Stimulated activated CD4-positive, alpha-beta T cell treated with anti-CD3 and anti-CD28 coated beads, Interleukin-2, amount 100 ng/mL, for 4 hours (primary cell): Measurements from ENCODE around the gene SYNPO.

Source experiments
- DNase-seq: peaks from one replicate; pipeline ENCODE4 v3.0.0-alpha.2; 2020; ENCODE audit warnings: low read depth

SYNPO gene

DNA sequence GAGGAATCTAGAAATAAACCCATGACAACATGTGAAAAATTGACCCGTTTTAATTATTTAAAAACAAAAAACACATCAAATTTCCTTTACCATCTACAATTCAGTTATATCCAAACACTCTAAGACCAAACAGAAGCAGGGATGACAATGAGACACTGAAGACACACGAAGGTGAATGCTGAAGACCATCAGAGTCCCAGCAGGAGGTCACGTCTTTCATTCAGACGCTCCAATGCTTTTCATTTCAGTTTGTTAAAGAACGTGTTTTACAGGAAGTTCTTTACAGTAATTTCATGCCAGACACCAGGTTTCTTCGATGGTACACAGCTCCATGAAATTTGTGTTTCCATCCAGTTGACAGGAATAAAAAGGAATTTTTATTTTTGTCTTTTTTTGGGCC lies 50.3 kb downstream of the SYNPO start:
- DNase-seq, result no peak

DNA sequence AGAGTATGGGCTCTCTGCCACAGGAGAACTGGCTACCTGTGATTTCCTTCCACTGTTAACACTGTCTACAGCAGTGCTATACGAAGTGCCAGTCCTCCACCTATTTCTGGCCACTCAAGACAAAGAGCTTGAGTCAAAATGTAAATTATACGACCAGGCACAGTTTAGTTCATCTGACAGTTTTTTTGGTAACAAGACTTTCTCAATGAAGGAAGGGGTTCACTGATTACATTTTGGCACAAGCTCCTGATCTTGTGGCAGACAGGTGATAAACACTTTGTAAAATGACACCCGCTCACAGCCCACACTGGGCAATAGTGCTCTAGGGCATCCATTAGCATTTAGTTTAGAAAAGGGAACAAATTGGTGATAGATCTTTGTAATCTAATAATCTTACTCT lies 51.8 kb downstream of the SYNPO start:
- no peak for DNase-seq

GRCh38 chr5:150694612-150695011 lies 54.2 kb downstream of the SYNPO start:
- no peak for DNase-seq

GRCh38 chr5:150700246-150700593 lies 59.8 kb downstream of the SYNPO start:
- DNase-seq, result no peak

DNA sequence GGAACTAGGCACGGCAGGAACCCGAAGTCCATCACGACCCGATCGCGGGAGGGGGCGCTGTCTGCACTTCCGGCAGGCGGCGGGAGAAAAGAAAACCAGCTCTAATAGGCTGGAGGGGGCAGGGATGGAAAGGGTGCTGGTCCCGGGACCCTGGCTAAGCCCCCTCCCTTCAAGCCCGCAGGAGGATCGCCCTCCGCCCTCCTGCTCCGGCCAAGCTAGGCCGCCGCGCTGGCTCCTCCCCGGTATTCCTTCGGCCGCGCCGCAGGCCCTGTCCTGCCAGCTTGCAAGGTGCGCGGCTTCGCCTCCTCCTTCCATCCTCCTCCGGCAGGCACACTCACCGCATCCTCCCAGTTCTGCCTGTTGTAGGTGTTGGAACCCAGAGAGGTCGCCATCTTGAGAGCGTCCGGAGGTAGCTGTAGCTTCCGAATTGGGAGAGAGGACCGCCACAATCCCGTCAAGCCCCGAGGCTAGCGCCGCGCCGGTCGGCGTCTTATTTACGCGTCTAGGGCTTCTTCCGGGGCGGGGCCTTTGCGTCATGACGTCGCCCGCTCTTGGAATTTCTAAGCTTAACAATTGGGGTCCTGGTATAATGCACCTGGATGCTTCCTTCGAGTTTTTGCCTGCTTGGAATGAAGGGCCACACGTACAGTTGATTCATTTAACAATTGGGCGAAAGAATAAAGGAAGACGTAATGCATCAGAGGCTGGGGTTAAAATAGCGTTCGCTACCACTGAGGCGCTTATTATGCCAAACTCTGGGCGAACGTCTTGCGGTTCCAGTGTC lies 60.3 kb downstream of the SYNPO start, which contains the start of gene RBM22:
TSS of gene RBM22 (minus strand) at position 469 of the 784 bp plus-strand sequence. CDS start at position 392, 77 bp downstream.
- DNase-seq, result peak; percentile 85

DNA sequence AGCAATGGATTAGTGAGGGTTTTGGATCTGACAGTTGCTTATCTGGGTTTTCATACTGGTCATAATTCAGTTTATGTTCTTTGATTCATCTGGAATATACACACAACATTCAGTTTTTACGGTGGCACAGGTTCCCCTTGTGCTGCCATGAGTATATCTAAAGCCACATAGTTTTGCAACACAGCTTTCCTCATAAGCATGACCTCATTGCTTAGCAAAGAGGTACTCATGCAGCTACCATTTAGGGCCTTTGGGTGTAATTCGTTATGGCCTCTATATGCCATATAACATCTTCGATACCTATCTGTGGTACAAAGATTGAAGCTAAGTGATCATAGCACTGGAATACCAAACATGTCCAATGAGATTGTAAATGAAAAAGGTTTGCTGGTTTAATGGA lies 63.3 kb downstream of the SYNPO start:
- no peak for DNase-seq

DNA sequence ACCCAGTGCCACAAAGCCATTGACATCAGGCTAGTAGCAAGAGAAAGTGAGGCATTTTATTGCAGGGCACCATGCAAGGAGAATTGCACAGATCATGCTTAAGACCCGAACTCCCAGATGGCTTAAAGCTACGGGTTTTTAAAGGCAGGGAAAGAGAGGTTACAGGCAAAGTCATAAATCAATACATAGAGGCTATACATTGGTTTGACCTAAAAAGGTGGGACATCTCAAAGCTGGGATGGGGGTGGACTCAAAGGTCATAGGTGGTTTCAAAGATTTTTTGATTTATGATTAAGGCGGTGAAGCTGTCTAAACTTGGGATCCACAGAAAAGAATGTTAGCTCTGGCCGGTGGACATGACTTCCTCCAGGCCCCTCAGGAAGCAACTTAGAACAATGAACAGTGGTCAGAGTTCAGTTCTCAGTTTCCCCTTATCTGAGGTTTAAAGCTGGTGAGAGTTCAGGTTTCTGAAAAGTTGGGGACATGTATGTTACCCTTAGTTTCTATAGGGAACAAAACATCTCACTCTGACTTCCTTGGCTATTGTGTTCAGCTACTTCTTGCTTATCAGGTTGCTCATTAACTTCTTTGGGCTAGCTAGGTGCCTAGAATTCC lies 66.4 kb downstream of the SYNPO start:
- no peak for DNase-seq
